Breast epithelium (tissue), 3 donors: ENCODE measurements around the gene NUCB1.

Source experiments
- CTCF ChIP-seq, 3 donors: fragments of 450-650 bp; IDR thresholded peaks; one replicate each; pipeline ENCODE4 v1.5.1; 2016 to 2017; ENCODE audit warnings: antibody characterized with exemption in 3 of 3, mild to moderate bottlenecking in 3 of 3, moderate library complexity in 3 of 3
- POLR2A ChIP-seq: fragments of 450-650 bp; IDR thresholded peaks from one replicate; pipeline ENCODE4 v1.6.1; 2016; ENCODE audit warnings: antibody characterized with exemption, mild to moderate bottlenecking, moderate library complexity
- POLR2AphosphoS5 ChIP-seq, 3 donors: sonication (generic); formaldehyde crosslinking; IDR thresholded peaks; one replicate each; pipeline ENCODE4 v1.6.1; 2017; ENCODE audit warnings: antibody characterized with exemption in 3 of 3

GRCh38 chr19:48867746-48868113, 32.4 kb upstream of the NUCB1 start:
- TF ChIP-seq POLR2A = no peak
- TF ChIP-seq CTCF (IDR thresholded peaks at IDR 0.05) = no peak
- no peak for TF ChIP-seq POLR2AphosphoS5 (IDR thresholded peaks at IDR 0.05)
